NCI-H345 treated with DMSO at 0.1 percent for 48 hours (cell line): ENCODE results near the gene TEN1.
"Not testable (repeated sequence)": the region's sequence is repeated elsewhere in the genome, so short reads cannot be mapped to it uniquely, and the experiment has no call there.

ENCODE experiments used
- DNase-seq: peaks from one replicate; lab custom pipeline; 2025; ENCODE audit not compliant: unreplicated experiment; lab: John Stamatoyannopoulos, UW

The TEN1 gene

GRCh38 chr17:76024353-76024752 lies 45.3 kb downstream of the TEN1 start:
- no peak for DNase-seq

GRCh38 chr17:76025294-76025693 lies 46.3 kb downstream of the TEN1 start:
- DNase-seq: no peak

- DNase-seq: no peak
Measured at GRCh38 chr17:76026714-76027158, 47.7 kb downstream of the TEN1 start.

- no peak for DNase-seq
Measured at GRCh38 chr17:76027159-76027839, 48.3 kb downstream of the TEN1 start, which contains the start of gene EVPL. EVPL (minus strand) TSS chr17:76027306; CDS start chr17:76027198, 108 bp downstream.

DNA sequence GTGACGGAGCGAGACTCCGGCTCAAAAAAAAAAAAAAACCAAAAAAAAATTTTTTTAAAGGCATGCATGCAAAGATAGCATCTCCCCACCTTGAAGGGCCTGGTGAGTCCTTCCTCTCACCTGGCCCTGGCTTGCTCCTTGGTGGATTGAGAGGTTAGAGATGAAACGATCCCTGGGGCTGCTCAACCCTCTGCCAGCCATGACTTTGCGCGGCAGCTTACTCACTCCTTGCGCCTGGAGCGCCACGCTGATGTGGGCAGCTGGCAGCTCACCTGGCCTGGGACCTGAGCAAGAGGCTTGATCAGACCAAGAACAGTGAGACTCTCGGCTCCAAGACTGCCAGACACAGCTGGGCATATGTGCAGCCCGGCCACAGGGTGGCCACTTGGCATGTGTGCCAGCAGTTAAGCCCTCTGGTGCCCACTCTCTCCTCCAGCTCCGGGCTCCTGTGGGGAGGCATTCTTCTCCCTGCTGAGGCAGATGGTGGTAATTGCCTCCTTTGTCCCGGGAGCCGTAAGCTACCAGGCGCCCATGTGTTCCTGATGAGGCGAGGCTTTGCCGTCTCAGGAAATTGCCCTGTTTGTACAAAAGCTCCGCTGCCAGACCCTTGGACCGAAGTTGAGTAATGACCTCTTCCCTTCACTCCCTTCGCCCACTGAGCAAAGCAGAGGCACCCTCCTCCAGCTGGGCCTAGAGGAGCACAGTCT lies 53.2 kb downstream of the TEN1 start:
- DNase-seq: peak; percentile 67

- DNase-seq: no peak
Measured at GRCh38 chr17:76032780-76033108, 53.7 kb downstream of the TEN1 start.

DNA sequence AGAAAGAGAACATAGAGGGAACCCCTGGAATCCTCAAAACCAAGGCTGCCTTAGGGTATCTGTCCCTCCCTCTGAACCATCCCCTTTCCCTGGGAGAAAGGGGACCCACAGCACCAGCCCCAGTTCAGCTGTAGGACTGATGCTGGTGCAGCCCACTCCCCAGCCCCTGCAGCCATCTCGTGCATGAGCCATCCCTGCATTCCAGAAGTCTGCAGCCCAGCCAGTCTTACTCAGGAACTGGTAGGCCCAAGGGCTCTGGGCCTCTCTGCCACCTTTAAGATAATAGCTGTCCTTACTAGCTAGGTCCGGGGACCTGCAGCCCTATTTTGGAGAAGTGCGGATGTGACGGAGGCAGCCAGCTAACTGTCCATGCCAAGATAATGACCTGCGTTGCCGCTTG lies 54.1 kb downstream of the TEN1 start:
- DNase-seq: no peak

GRCh38 chr17:76034428-76035350 lies 55.6 kb downstream of the TEN1 start:
- DNase-seq: no peak

GRCh38 chr17:76036497-76037261 lies 57.6 kb downstream of the TEN1 start:
- DNase-seq: no peak

GRCh38 chr17:76038050-76038449 lies 59.0 kb downstream of the TEN1 start:
- no peak for DNase-seq

- no peak for DNase-seq
Measured at GRCh38 chr17:76039121-76039520, 60.1 kb downstream of the TEN1 start.

GRCh38 chr17:76040376-76040775 lies 61.3 kb downstream of the TEN1 start:
- no peak for DNase-seq

- DNase-seq: not testable (repeated sequence)
Measured at GRCh38 chr17:76042868-76043267, 63.8 kb downstream of the TEN1 start.

- not testable (repeated sequence) for DNase-seq
Measured at GRCh38 chr17:76044475-76045007, 65.5 kb downstream of the TEN1 start.

GRCh38 chr17:76046064-76046463 lies 67.0 kb downstream of the TEN1 start:
- DNase-seq: no peak

DNA sequence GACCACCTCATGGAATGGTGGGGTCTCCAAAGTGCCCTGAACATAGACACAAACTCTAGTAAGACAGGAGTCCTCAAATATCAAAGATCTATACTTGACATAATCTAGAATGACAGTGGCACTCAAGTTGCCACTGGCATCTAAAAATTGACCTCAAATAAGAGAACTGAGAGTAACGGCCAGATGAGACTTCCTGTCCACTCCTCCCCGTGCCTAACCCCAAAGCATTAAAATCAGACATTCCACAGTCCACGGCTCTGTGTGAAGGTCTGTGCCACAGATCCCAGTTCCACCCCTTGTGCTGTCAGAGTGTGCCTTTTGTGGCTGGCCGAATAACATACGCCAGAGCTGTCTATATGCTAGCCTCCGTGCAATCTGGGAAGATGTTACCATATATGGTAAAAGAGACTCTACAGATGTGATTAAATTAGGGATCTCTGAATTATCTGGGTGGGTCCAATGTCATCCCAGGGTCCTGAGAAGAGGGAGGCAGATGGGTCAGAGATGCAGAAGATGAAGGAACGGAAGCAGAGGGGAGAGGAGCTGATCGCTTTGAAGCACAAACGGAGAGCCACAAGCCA lies 69.1 kb downstream of the TEN1 start:
- DNase-seq: no peak

DNA sequence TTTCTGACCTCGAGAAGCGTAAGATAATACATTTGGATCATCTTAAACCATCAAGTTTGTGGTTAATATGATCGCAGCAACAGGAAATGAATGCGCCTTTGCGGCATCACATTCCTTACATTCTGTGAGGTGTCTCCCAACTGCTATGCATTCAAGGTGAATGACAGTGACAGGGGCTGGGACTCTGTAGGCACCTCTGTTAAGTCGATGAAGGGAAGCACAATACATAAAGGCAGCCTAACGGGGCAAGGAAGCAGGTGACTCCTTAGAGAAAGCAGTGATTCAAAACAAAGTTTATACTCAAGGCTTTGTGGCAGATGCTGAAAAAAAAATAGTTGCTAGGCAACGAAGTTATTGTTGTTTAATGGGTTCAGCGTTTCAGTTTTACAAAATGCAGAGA lies 69.7 kb downstream of the TEN1 start:
- DNase-seq: no peak

DNA sequence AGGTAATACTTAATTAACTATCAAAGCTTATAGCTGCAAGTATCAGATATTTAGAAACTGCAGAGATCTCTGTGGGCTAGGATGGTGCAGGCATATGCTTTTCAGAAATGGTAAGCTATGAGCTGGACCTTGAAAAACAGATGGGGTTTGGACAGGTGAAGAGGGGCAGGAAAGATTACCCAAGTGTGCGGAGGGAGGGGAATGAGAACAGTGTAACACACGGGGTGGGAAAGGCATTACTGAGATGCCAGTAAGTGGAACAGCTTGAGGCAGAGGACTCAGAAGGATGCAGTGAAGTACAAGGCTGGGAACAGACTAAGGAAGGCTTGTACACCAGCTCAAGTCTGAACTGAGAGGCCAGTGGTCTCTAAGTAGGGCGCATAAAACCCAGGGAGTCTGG lies 70.2 kb downstream of the TEN1 start:
- no peak for DNase-seq

GRCh38 chr17:76049836-76050537 lies 70.9 kb downstream of the TEN1 start:
- no peak for DNase-seq
